Measurements from ENCODE around the gene HIVEP2.
A peak's percentile ranks its signal among the peaks of the same experiment; 100 is the strongest.
"Not testable (repeated sequence)": the region's sequence is repeated elsewhere in the genome, so short reads cannot be mapped to it uniquely, and the experiment has no call there.

HIVEP2 gene

GRCh38 chr6:142945049-142945445, at the start of gene HIVEP2:
TSS of gene HIVEP2 (minus strand) at chr6:142945176. CDS start at chr6:142774738, 170,438 bp downstream.
- DNase-seq: peak; percentile 89

- no peak for DNase-seq
Observed at GRCh38 chr6:142993977-142994376, 49.0 kb upstream of the HIVEP2 start.

GRCh38 chr6:142987490-142987889, 42.5 kb upstream of the HIVEP2 start:
- no peak for DNase-seq

GRCh38 chr6:142985281-142985680, 40.3 kb upstream of the HIVEP2 start:
- no peak for DNase-seq

- no peak for DNase-seq
Observed at GRCh38 chr6:142984386-142984785, 39.4 kb upstream of the HIVEP2 start.

- no peak for DNase-seq
Observed at GRCh38 chr6:142975365-142975764, 30.4 kb upstream of the HIVEP2 start.

- DNase-seq: not testable (repeated sequence)
Observed at GRCh38 chr6:142970941-142971340, 26.0 kb upstream of the HIVEP2 start.

- DNase-seq: no peak
Observed at GRCh38 chr6:142968601-142969000, 23.6 kb upstream of the HIVEP2 start.

- no peak for DNase-seq
Observed at GRCh38 chr6:142966294-142966693, 21.3 kb upstream of the HIVEP2 start.

GRCh38 chr6:142965164-142965563, 20.2 kb upstream of the HIVEP2 start:
- no peak for DNase-seq

GRCh38 chr6:142960098-142960497, 15.1 kb upstream of the HIVEP2 start:
- no peak for DNase-seq

- no peak for DNase-seq
Observed at GRCh38 chr6:142958343-142958742, 13.4 kb upstream of the HIVEP2 start.

GRCh38 chr6:142956726-142957125, 11.8 kb upstream of the HIVEP2 start:
- no peak for DNase-seq

- no peak for DNase-seq
Observed at GRCh38 chr6:142954844-142955243, 9.9 kb upstream of the HIVEP2 start.

- no peak for DNase-seq
Observed at GRCh38 chr6:142953373-142954273, 8.6 kb upstream of the HIVEP2 start.

GRCh38 chr6:142952614-142953013, 7.6 kb upstream of the HIVEP2 start:
- no peak for DNase-seq

GRCh38 chr6:142950291-142950690, 5.3 kb upstream of the HIVEP2 start:
- no peak for DNase-seq

GRCh38 chr6:142947714-142948480, 2.9 kb upstream of the HIVEP2 start:
- DNase-seq: no peak

GRCh38 chr6:142946924-142947713, 2.1 kb upstream of the HIVEP2 start:
- DNase-seq: peak; percentile 79

- DNase-seq: peak; percentile 98
Observed at GRCh38 chr6:142946181-142946923, 1.4 kb upstream of the HIVEP2 start.

GRCh38 chr6:142945446-142946180, 637 bp upstream of the HIVEP2 start:
- no peak for DNase-seq

All from right hindlimb (tissue), 1 donor.